ENCODE measurements around the gene REL.

The REL gene

GRCh38 chr2:60963190-60963589 lies 81.8 kb downstream of the REL start:
- H3K4me3 ChIP-seq (IDR thresholded peaks at IDR 0.05; ENCODE audit: insufficient read depth, low read depth, low read length), result no peak overlapping the region
- no peaks in the 10 kb centered on the region for H3K4me1 ChIP-seq (ENCODE audit: low read depth, poor library complexity, severe bottlenecking)
- H3K9ac ChIP-seq, result no peak overlapping the region
- no peak overlapping the region for H2AFZ ChIP-seq (ENCODE audit: low read depth)
- H3K79me2 ChIP-seq (ENCODE audit: insufficient read depth, low read depth), result no peaks in the 10 kb centered on the region
- H4K20me1 ChIP-seq (ENCODE audit: insufficient read depth), result no peaks in the 10 kb centered on the region
- TF ChIP-seq, protein P1, sequence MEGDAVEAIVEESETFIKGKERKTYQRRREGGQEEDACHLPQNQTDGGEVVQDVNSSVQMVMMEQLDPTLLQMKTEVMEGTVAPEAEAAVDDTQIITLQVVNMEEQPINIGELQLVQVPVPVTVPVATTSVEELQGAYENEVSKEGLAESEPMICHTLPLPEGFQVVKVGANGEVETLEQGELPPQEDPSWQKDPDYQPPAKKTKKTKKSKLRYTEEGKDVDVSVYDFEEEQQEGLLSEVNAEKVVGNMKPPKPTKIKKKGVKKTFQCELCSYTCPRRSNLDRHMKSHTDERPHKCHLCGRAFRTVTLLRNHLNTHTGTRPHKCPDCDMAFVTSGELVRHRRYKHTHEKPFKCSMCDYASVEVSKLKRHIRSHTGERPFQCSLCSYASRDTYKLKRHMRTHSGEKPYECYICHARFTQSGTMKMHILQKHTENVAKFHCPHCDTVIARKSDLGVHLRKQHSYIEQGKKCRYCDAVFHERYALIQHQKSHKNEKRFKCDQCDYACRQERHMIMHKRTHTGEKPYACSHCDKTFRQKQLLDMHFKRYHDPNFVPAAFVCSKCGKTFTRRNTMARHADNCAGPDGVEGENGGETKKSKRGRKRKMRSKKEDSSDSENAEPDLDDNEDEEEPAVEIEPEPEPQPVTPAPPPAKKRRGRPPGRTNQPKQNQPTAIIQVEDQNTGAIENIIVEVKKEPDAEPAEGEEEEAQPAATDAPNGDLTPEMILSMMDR (conservative IDR thresholded peaks at IDR 0.05; ENCODE audit: low read depth, low read length), result no peak
- no peaks in the 10 kb centered on the region for H3K36me3 ChIP-seq (ENCODE audit: insufficient read depth)
- H3K27ac ChIP-seq, result no peak overlapping the region
- H3K27me3 ChIP-seq (ENCODE audit: insufficient read depth, low read depth), result no peaks in the 10 kb centered on the region
- no peak overlapping the region for H3K4me2 ChIP-seq

- no peaks in the 10 kb centered on the region for H3K27me3 ChIP-seq (ENCODE audit: insufficient read depth, low read depth)
- H3K9ac ChIP-seq, result no peak overlapping the region
- no peak overlapping the region for H3K27ac ChIP-seq
- H3K36me3 ChIP-seq (ENCODE audit: insufficient read depth), result no peaks in the 10 kb centered on the region
- no peak overlapping the region for H3K4me2 ChIP-seq
- no peaks in the 10 kb centered on the region for H3K4me1 ChIP-seq (ENCODE audit: low read depth, poor library complexity, severe bottlenecking)
- no peak overlapping the region for H2AFZ ChIP-seq (ENCODE audit: low read depth)
- TF ChIP-seq, protein P1 (conservative IDR thresholded peaks at IDR 0.05; ENCODE audit: low read depth, low read length), result no peak
- H3K79me2 ChIP-seq (ENCODE audit: insufficient read depth, low read depth), result no peaks in the 10 kb centered on the region
- no peak overlapping the region for H3K4me3 ChIP-seq (IDR thresholded peaks at IDR 0.05; ENCODE audit: insufficient read depth, low read depth, low read length)
- no peaks in the 10 kb centered on the region for H4K20me1 ChIP-seq (ENCODE audit: insufficient read depth)
These were observed 83.5 kb downstream of the REL start for GRCh38 chr2:60964651-60965498.

GRCh38 chr2:60965499-60965785 lies 84.1 kb downstream of the REL start:
- H3K79me2 ChIP-seq (ENCODE audit: insufficient read depth, low read depth), result no peaks in the 10 kb centered on the region
- H3K27me3 ChIP-seq (ENCODE audit: insufficient read depth, low read depth), result no peaks in the 10 kb centered on the region
- TF ChIP-seq, protein P1 (conservative IDR thresholded peaks at IDR 0.05; ENCODE audit: low read depth, low read length), result no peak
- H3K4me1 ChIP-seq (ENCODE audit: low read depth, poor library complexity, severe bottlenecking), result no peaks in the 10 kb centered on the region
- no peak overlapping the region for H3K4me2 ChIP-seq
- no peak overlapping the region for H3K27ac ChIP-seq
- H3K9ac ChIP-seq, result no peak overlapping the region
- no peaks in the 10 kb centered on the region for H3K36me3 ChIP-seq (ENCODE audit: insufficient read depth)
- H4K20me1 ChIP-seq (ENCODE audit: insufficient read depth), result no peaks in the 10 kb centered on the region
- no peak overlapping the region for H3K4me3 ChIP-seq (IDR thresholded peaks at IDR 0.05; ENCODE audit: insufficient read depth, low read depth, low read length)
- no peak overlapping the region for H2AFZ ChIP-seq (ENCODE audit: low read depth)

DNA sequence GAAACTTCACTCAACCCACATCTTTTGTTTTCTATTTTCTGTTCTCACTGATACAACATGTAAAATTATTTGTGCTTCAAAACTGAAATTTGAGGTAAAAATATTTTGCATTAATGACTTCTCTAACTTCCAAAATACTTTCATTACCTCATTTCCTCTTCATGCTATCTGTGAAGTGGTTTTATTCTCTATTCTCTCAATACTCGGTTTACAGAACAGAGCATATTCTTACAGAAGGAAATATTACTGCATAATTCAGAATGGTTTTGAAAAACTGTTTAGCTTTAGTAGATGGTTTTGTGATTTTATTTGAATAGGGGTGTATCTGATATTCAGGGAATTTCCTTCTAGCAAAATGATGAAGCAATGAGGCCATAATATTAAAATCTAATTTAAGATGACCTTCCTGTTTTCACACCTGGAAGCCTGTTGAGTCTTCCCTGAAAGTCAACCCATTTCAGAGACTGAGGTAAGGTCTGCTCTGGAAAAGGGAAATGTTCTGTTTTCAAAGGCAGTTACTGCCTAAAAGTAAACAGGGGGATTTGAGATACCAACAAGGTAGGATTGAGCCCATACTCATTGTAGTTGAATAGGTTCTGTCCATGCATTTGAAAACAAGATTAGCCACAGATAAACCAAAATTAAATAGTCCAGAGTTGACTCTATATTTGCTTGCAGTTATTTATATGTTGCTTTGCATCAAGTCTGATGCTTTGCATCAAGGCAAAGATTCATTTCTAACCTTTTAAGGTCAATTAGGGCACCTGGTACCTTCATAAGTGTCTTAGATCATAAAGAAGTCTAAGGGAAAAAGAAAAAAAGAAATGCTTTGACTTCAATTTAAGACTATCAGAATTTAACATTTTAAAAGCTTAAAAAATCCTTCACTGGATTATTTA lies 85.4 kb downstream of the REL start:
- TF ChIP-seq, protein P1 (conservative IDR thresholded peaks at IDR 0.05; ENCODE audit: low read depth, low read length), result no peak
- H3K9ac ChIP-seq, result no peak overlapping the region
- no peak overlapping the region for H3K4me3 ChIP-seq (IDR thresholded peaks at IDR 0.05; ENCODE audit: insufficient read depth, low read depth, low read length)
- no peaks in the 10 kb centered on the region for H3K79me2 ChIP-seq (ENCODE audit: insufficient read depth, low read depth)
- no peaks in the 10 kb centered on the region for H3K27me3 ChIP-seq (ENCODE audit: insufficient read depth, low read depth)
- H4K20me1 ChIP-seq (ENCODE audit: insufficient read depth), result no peaks in the 10 kb centered on the region
- no peak overlapping the region for H3K4me2 ChIP-seq
- H3K36me3 ChIP-seq (ENCODE audit: insufficient read depth), result no peaks in the 10 kb centered on the region
- no peak overlapping the region for H3K27ac ChIP-seq
- no peak overlapping the region for H2AFZ ChIP-seq (ENCODE audit: low read depth)
- H3K4me1 ChIP-seq (ENCODE audit: low read depth, poor library complexity, severe bottlenecking), result no peaks in the 10 kb centered on the region
